ENCODE data around the gene VSIG8. TPM values are rescaled to one million over a fixed set of nuclear protein-coding genes. Genes with fewer than 3 reads are reported as not detected.

VSIG8 gene
- total RNA-seq, 1 donor from 2014 or later = not detected

DNA sequence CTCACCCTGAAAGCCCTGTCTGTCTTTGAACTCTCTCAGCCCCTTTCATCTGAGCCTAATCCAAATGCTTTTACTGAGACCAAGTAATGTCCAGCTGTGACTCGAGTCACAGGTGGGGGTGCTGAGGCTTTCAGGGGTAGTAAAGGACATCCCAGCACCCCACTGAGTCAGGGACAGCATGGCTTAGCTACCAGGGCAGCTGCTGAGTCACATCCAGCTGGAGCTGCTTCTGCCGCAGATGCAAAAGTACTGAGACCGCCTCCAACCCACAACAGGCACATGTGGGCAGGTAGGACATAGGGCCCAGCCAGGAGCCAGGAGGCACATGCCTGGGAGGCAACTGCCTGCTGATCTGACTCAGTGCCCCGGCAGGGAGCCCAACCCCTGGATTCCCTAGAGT, 6.7 kb upstream of the VSIG8 start:
- TF ChIP-seq, protein P1, sequence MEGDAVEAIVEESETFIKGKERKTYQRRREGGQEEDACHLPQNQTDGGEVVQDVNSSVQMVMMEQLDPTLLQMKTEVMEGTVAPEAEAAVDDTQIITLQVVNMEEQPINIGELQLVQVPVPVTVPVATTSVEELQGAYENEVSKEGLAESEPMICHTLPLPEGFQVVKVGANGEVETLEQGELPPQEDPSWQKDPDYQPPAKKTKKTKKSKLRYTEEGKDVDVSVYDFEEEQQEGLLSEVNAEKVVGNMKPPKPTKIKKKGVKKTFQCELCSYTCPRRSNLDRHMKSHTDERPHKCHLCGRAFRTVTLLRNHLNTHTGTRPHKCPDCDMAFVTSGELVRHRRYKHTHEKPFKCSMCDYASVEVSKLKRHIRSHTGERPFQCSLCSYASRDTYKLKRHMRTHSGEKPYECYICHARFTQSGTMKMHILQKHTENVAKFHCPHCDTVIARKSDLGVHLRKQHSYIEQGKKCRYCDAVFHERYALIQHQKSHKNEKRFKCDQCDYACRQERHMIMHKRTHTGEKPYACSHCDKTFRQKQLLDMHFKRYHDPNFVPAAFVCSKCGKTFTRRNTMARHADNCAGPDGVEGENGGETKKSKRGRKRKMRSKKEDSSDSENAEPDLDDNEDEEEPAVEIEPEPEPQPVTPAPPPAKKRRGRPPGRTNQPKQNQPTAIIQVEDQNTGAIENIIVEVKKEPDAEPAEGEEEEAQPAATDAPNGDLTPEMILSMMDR (conservative IDR thresholded peaks at IDR 0.05) = no peak
- Mint-ChIP-seq H3K9me3 (no peaks in the 10 kb centered on the region), H3K27me3 (ENCODE audit: low read depth) (peaks cover 84% of the 10 kb centered on the region), H3K4me3 (no peak overlapping the region), H3K36me3 (ENCODE audit: low read depth) (no peaks in the 10 kb centered on the region), H3K27ac (ENCODE audit: unreplicated experiment) (no peak overlapping the region), H3K4me1 (no peaks in the 10 kb centered on the region)
- no peak for DNase-seq (ENCODE audit: low read depth, low spot score)

DNA sequence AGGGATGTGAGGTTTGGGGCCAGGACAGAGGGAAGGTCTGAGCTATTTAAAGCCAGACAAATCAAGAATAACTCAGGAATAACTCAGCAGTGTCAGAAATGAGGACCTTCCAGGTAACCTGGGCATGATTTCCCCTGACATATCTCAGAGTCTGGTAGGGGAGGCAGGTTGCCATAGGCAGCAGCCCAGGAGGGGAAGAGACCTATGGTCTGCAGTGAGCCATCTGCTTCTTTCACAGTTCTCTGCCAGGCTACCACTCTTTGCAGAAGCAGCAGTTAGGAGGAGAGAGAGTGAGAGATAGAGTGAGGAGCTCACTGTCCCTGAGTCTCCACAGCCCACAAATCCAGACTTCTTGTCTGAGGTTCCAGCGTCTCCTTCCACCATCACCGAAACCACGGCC, 6.3 kb upstream of the VSIG8 start:
- Mint-ChIP-seq H3K27me3 (ENCODE audit: low read depth) (peaks cover 83% of the 10 kb centered on the region), H3K27ac (ENCODE audit: unreplicated experiment) (no peak overlapping the region), H3K36me3 (ENCODE audit: low read depth) (no peaks in the 10 kb centered on the region), H3K4me3 (no peak overlapping the region), H3K9me3 (no peaks in the 10 kb centered on the region), H3K4me1 (no peaks in the 10 kb centered on the region)
- TF ChIP-seq, protein P1 (conservative IDR thresholded peaks at IDR 0.05) = no peak
- DNase-seq (ENCODE audit: low read depth, low spot score) = no peak

DNA sequence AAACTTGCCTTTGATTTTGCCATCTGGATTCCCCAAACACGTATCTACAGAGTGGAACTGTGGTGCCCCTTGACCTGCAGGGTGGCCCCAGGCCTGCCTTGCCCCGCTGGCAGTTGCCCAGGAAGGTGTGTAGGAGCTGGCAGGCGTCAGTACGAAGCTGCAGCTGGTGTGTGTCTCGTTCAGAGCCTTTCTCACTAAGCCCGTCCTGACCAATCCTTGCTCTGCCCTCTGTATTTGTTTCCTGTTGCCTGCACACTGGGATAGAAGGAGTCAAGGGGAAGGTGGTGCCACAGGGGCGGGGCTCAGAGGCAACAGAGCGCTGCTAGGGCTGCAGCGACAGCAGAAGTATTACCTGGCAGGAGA, 5.2 kb upstream of the VSIG8 start:
- TF ChIP-seq, protein P1 (conservative IDR thresholded peaks at IDR 0.05) = no peak
- no peak overlapping the region for H3K4me3 Mint-ChIP-seq
- no peaks in the 10 kb centered on the region for H3K4me1 Mint-ChIP-seq
- H3K27me3 Mint-ChIP-seq (ENCODE audit: low read depth) = peaks cover 84% of the 10 kb centered on the region
- no peaks in the 10 kb centered on the region for H3K9me3 Mint-ChIP-seq
- no peak for DNase-seq (ENCODE audit: low read depth, low spot score)
- H3K36me3 Mint-ChIP-seq (ENCODE audit: low read depth) = no peaks in the 10 kb centered on the region
- no peak overlapping the region for H3K27ac Mint-ChIP-seq (ENCODE audit: unreplicated experiment)

DNA sequence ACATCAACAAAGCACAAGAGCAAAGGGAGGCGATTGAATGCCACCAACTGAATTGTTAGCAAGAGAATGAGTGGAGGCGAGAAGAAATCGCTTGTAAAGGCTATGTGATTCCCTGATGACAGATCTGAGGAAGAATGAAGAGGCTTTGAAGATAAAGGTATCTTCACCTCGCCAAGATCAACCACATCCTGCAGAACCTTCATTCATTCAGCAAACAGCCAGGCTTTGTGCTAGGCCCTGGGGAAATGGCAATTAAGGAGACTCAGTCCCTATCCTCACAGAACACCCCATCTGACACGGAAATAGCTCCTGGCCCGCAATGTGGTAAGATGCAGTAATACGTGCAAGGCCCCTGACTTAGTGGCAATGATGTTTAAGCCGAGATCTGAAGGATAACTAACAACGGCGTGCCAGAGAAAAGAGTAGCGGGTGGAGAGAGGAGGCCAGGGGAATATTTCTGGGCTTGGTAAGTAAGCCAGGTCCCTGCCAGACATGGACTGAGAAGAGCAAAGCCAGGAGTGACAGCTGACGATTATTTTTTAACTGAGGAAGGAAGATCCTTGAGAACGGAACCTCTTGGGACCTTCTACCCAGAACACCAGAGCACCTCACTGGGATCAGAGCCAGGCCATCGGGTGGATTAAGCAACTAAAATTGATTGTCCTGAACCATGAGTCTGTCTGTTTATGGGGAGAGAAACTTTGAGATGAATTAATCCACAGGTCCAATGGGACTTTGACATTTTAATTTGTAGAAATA, 4.6 kb upstream of the VSIG8 start:
- TF ChIP-seq, protein P1 (conservative IDR thresholded peaks at IDR 0.05) = no peak
- peaks cover 80% of the 10 kb centered on the region for H3K27me3 Mint-ChIP-seq (ENCODE audit: low read depth)
- no peaks in the 10 kb centered on the region for H3K36me3 Mint-ChIP-seq (ENCODE audit: low read depth)
- no peak for DNase-seq (ENCODE audit: low read depth, low spot score)
- no peaks in the 10 kb centered on the region for H3K4me1 Mint-ChIP-seq
- no peak overlapping the region for H3K4me3 Mint-ChIP-seq
- H3K9me3 Mint-ChIP-seq = no peaks in the 10 kb centered on the region
- no peak overlapping the region for H3K27ac Mint-ChIP-seq (ENCODE audit: unreplicated experiment)

DNA sequence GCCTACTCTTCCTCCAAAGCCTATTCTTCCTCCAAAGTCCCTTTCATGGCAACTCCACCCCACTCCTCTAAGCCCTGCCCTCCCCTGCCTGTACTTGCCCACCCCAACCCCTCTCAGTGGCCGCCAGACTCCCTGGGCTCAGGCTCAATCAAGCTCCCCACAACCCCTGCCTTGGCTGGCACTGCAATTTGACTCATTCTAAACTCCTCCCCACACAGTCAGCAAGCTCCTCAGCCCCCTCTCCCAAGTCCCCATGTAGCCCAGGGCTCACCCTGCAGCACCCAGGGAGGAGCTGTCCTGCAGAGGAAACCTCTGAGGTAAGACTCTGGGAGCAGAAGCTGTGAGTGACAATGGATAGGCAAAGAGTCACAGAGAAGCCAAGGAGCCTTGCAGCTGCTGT, 3.6 kb upstream of the VSIG8 start:
- H3K27me3 Mint-ChIP-seq (ENCODE audit: low read depth) = peaks cover 80% of the 10 kb centered on the region
- H3K4me1 Mint-ChIP-seq = no peaks in the 10 kb centered on the region
- TF ChIP-seq, protein P1 (conservative IDR thresholded peaks at IDR 0.05) = no peak
- H3K27ac Mint-ChIP-seq (ENCODE audit: unreplicated experiment) = no peak overlapping the region
- H3K9me3 Mint-ChIP-seq = no peaks in the 10 kb centered on the region
- H3K4me3 Mint-ChIP-seq = no peak overlapping the region
- no peak for DNase-seq (ENCODE audit: low read depth, low spot score)
- no peaks in the 10 kb centered on the region for H3K36me3 Mint-ChIP-seq (ENCODE audit: low read depth)

All from neural crest cell (in vitro differentiated cells).